Upper lobe of right lung (tissue), 1 donor: ENCODE data around the gene KCNN3. TPM values are rescaled to one million over a fixed set of nuclear protein-coding genes. Genes with fewer than 3 reads are reported as not detected.

Experiments used
- ATAC-seq: fragments of 200-7000 bp; cut with Tn5 transposase; one replicate; pipeline ENCODE4 v1.9.1; 2020; ENCODE audit warnings: mild to moderate bottlenecking, moderate library complexity
- DNase-seq: peaks from one replicate; pipeline ENCODE4 v3.0.0-alpha.2; 2020
- H3K27ac ChIP-seq: fragments of 200-600 bp; one replicate; pipeline ENCODE4 v1.8.0; 2022
- H3K27me3 ChIP-seq: fragments of 200-600 bp; one replicate; pipeline ENCODE4 v1.8.0; 2022; ENCODE audit warnings: mild to moderate bottlenecking
- H3K36me3 ChIP-seq: fragments of 200-600 bp; one replicate; pipeline ENCODE4 v1.8.0; 2022
- H3K4me1 ChIP-seq: fragments of 200-600 bp; one replicate; pipeline ENCODE4 v1.8.0; 2022
- H3K4me3 ChIP-seq: fragments of 200-600 bp; one replicate; pipeline ENCODE4 v1.8.0; 2022; ENCODE audit warnings: mild to moderate bottlenecking
- H3K9me3 ChIP-seq: fragments of 200-600 bp; one replicate; pipeline ENCODE4 v1.8.0; 2022
- CTCF ChIP-seq: fragments of 200-600 bp; IDR thresholded peaks from one replicate; pipeline ENCODE4 v1.8.0; 2022; ENCODE audit warnings: antibody characterized with exemption
- intact Hi-C: fragments of 100-400 bp; cut with DNase I; formaldehyde crosslinking; loops from one replicate; pipeline ENCODE4 v1.11.0; 2022
- total RNA-seq: library from RNA; stranded (reverse); fragmentation: NEBNext Ultra II Directional; extraction: Animal tissue kit (Norgen Biotek cat#: 25700); gene quantifications from one replicate; pipeline ENCODE4 v1.2.1, GENCODE V29; 2021
- donor health status: DM: no; HTN: yes; CAD: no; lungs with severe emphysema.

The KCNN3 gene
- total RNA-seq, 1 donor from 2014 or later: 7.6 TPM

GRCh38 chr1:154871374-154871773 lies 1.3 kb upstream of the KCNN3 start:
- intact Hi-C loops: loop anchor here (10.0 kb wide), 2 partner anchors 207 to 307 kb away; partner anchors contain the start of gene CHRNB2
- no peak for TF ChIP-seq CTCF
- no peak overlapping the region for H3K4me3 ChIP-seq
- peaks cover 7% of the 10 kb centered on the region for H3K4me1 ChIP-seq
- no peaks in the 10 kb centered on the region for H3K27me3 ChIP-seq
- H3K9me3 ChIP-seq: no peaks in the 10 kb centered on the region
- ATAC-seq (no peak), DNase-seq (peak; percentile 19)
- no peaks in the 10 kb centered on the region for H3K36me3 ChIP-seq
- H3K27ac ChIP-seq: no peak overlapping the region

- H3K4me3 ChIP-seq: no peak overlapping the region
- ATAC-seq (no peak), DNase-seq (no peak)
- H3K27me3 ChIP-seq: no peaks in the 10 kb centered on the region
- no peaks in the 10 kb centered on the region for H3K36me3 ChIP-seq
- TF ChIP-seq CTCF: no peak
- H3K4me1 ChIP-seq: peaks cover 7% of the 10 kb centered on the region
- no peak overlapping the region for H3K27ac ChIP-seq
- no peaks in the 10 kb centered on the region for H3K9me3 ChIP-seq
- intact Hi-C loops: loop anchor here (10.0 kb wide), 2 partner anchors 206 to 306 kb away; partner anchors contain the start of gene CHRNB2
These were observed 653 bp upstream of the KCNN3 start for GRCh38 chr1:154870734-154871133.

GRCh38 chr1:154869351-154870114 lies 548 bp downstream of the KCNN3 start:
- no peak for TF ChIP-seq CTCF
- DNase-seq (peak; percentile 78), ATAC-seq (peak; percentile 42)
- no peaks in the 10 kb centered on the region for H3K36me3 ChIP-seq
- H3K4me1 ChIP-seq: peaks cover 7% of the 10 kb centered on the region
- intact Hi-C loops: loop anchor here (10.0 kb wide), 2 partner anchors 205 to 305 kb away; partner anchors contain the start of gene CHRNB2
- H3K27ac ChIP-seq: peak overlapping the region; percentile 51
- no peaks in the 10 kb centered on the region for H3K27me3 ChIP-seq
- H3K9me3 ChIP-seq: no peaks in the 10 kb centered on the region
- peak overlapping the region; percentile 49 for H3K4me3 ChIP-seq

GRCh38 chr1:154867841-154868605 lies 2.1 kb downstream of the KCNN3 start:
- DNase-seq: peak; percentile 63
- H3K27me3 ChIP-seq: no peaks in the 10 kb centered on the region
- peak overlapping the region; percentile 49 for H3K4me3 ChIP-seq
- no peak for ATAC-seq
- no peak overlapping the region for H3K27ac ChIP-seq
- H3K9me3 ChIP-seq: no peaks in the 10 kb centered on the region
- TF ChIP-seq CTCF: no peak
- intact Hi-C loops: no loop called here
- H3K4me1 ChIP-seq: peaks cover 10% of the 10 kb centered on the region
- H3K36me3 ChIP-seq: no peaks in the 10 kb centered on the region

GRCh38 chr1:154867064-154867825 lies 2.8 kb downstream of the KCNN3 start:
- Histone ChIP-seq H3K9me3 (no peaks in the 10 kb centered on the region), H3K4me1 (peaks cover 10% of the 10 kb centered on the region), H3K27ac (no peak overlapping the region), H3K36me3 (no peaks in the 10 kb centered on the region), H3K4me3 (no peak overlapping the region), H3K27me3 (no peaks in the 10 kb centered on the region)
- intact Hi-C loops: no loop called here
- no peak for TF ChIP-seq CTCF
- ATAC-seq (no peak), DNase-seq (peak; percentile 56)
